HUES6 (cell line): ENCODE results near the gene COL25A1.
"Not testable (repeated sequence)": the region's sequence is repeated elsewhere in the genome, so short reads cannot be mapped to it uniquely, and the experiment has no call there.

Experiments used
- H3K27ac ChIP-seq: 2 replicates; pipeline ENCODE4 v1.7.0; 2013; ENCODE audit warnings: low read depth, mild to moderate bottlenecking, low read length, inconsistent platforms
- H3K27me3 ChIP-seq: 2 replicates; pipeline ENCODE4 v1.6.1; 2013; ENCODE audit warnings: low read length; ENCODE audit not compliant: control insufficient read depth, insufficient read depth
- H3K36me3 ChIP-seq: 2 replicates; pipeline ENCODE4 v1.6.1; 2013; ENCODE audit warnings: low read length; ENCODE audit not compliant: control insufficient read depth, insufficient read depth
- H3K4me1 ChIP-seq: 2 replicates; pipeline ENCODE4 v1.6.1; 2013; ENCODE audit warnings: low read length; ENCODE audit not compliant: control insufficient read depth, insufficient read depth
- H3K4me3 ChIP-seq: 2 replicates; pipeline ENCODE4 v1.5.1; 2013; ENCODE audit warnings: low read depth, low read length
- H3K9ac ChIP-seq: one replicate; pipeline ENCODE4 v1.6.1; 2013; ENCODE audit warnings: mild to moderate bottlenecking, low read length
- H3K9me3 ChIP-seq: 2 replicates; pipeline ENCODE4 v1.6.1; 2013; ENCODE audit warnings: low read depth, low read length; ENCODE audit not compliant: control insufficient read depth, insufficient read depth

Gene COL25A1

GRCh38 chr4:108874806-108875205 is 427.7 kb downstream of the COL25A1 start:
- H3K27me3 ChIP-seq = no peaks in the 10 kb centered on the region
- no peak overlapping the region for H3K4me3 ChIP-seq
- H3K36me3 ChIP-seq = no peaks in the 10 kb centered on the region
- H3K9ac ChIP-seq = no peak overlapping the region
- H3K27ac ChIP-seq = no peak overlapping the region
- peaks cover 34% of the 10 kb centered on the region for H3K4me1 ChIP-seq
- H3K9me3 ChIP-seq = no peaks in the 10 kb centered on the region

- H3K4me3 ChIP-seq, H3K27me3 ChIP-seq, H3K9me3 ChIP-seq, H3K9ac ChIP-seq, H3K36me3 ChIP-seq, H3K27ac ChIP-seq: not testable (repeated sequence)
- H3K4me1 ChIP-seq = peaks cover 10% of the 10 kb centered on the region
These were observed 432.5 kb downstream of the COL25A1 start for GRCh38 chr4:108869970-108870369.

GRCh38 chr4:108868606-108869227 is 433.7 kb downstream of the COL25A1 start:
- Histone ChIP-seq H3K36me3 (no peaks in the 10 kb centered on the region), H3K9ac (no peak overlapping the region), H3K9me3 (no peaks in the 10 kb centered on the region), H3K4me3 (no peak overlapping the region), H3K4me1 (no peaks in the 10 kb centered on the region), H3K27me3 (no peaks in the 10 kb centered on the region), H3K27ac (no peak overlapping the region)

GRCh38 chr4:108867476-108867875 is 435.0 kb downstream of the COL25A1 start:
- Histone ChIP-seq H3K4me1 (no peaks in the 10 kb centered on the region), H3K4me3 (no peak overlapping the region), H3K9me3 (no peaks in the 10 kb centered on the region)

GRCh38 chr4:108861334-108861733 is 441.1 kb downstream of the COL25A1 start:
- Histone ChIP-seq H3K27me3 (no peaks in the 10 kb centered on the region), H3K4me1 (no peaks in the 10 kb centered on the region), H3K4me3 (no peak overlapping the region), H3K36me3 (no peaks in the 10 kb centered on the region), H3K9me3 (no peaks in the 10 kb centered on the region), H3K27ac (no peak overlapping the region), H3K9ac (no peak overlapping the region)

More at GRCh38 chr4:108867476-108867875, 435.0 kb downstream of the COL25A1 start:
- H3K27ac ChIP-seq = no peak overlapping the region
- H3K9ac ChIP-seq = no peak overlapping the region
- H3K27me3 ChIP-seq = no peaks in the 10 kb centered on the region
- no peaks in the 10 kb centered on the region for H3K36me3 ChIP-seq

GRCh38 chr4:108854786-108855185 is 447.7 kb downstream of the COL25A1 start:
- H3K9me3 ChIP-seq = no peaks in the 10 kb centered on the region
- peaks cover 4% of the 10 kb centered on the region; the same call in 1 of the 2 replicates for H3K4me1 ChIP-seq
- no peaks in the 10 kb centered on the region for H3K36me3 ChIP-seq
- H3K27ac ChIP-seq = no peak overlapping the region
- no peak overlapping the region for H3K4me3 ChIP-seq
- no peak overlapping the region for H3K9ac ChIP-seq
- no peaks in the 10 kb centered on the region for H3K27me3 ChIP-seq

- Histone ChIP-seq H3K9ac (no peak overlapping the region), H3K36me3 (no peaks in the 10 kb centered on the region), H3K27ac (no peak overlapping the region), H3K4me3 (no peak overlapping the region), H3K27me3 (no peaks in the 10 kb centered on the region), H3K4me1 (peaks cover 6% of the 10 kb centered on the region; the same call in 1 of the 2 replicates), H3K9me3 (no peaks in the 10 kb centered on the region)
These were observed 449.8 kb downstream of the COL25A1 start for GRCh38 chr4:108852691-108853090.

- Histone ChIP-seq H3K9ac (no peak overlapping the region), H3K9me3 (no peaks in the 10 kb centered on the region), H3K36me3 (no peaks in the 10 kb centered on the region), H3K4me1 (peaks cover 6% of the 10 kb centered on the region; the same call in 1 of the 2 replicates), H3K27ac (no peak overlapping the region), H3K4me3 (no peak overlapping the region), H3K27me3 (no peaks in the 10 kb centered on the region)
These were observed 451.1 kb downstream of the COL25A1 start for GRCh38 chr4:108851366-108851765.

GRCh38 chr4:108850219-108850649 is 452.2 kb downstream of the COL25A1 start:
- H3K4me1 ChIP-seq = peaks cover 6% of the 10 kb centered on the region; the same call in 1 of the 2 replicates
- no peak overlapping the region for H3K27ac ChIP-seq
- no peak overlapping the region for H3K4me3 ChIP-seq
- H3K27me3 ChIP-seq = no peaks in the 10 kb centered on the region
- no peak overlapping the region for H3K9ac ChIP-seq
- no peaks in the 10 kb centered on the region for H3K9me3 ChIP-seq
- no peaks in the 10 kb centered on the region for H3K36me3 ChIP-seq

GRCh38 chr4:108849611-108850168 is 452.8 kb downstream of the COL25A1 start:
- Histone ChIP-seq H3K27ac (no peak overlapping the region), H3K4me3 (no peak overlapping the region), H3K4me1 (peaks cover 6% of the 10 kb centered on the region; the same call in 1 of the 2 replicates), H3K9ac (no peak overlapping the region), H3K36me3 (no peaks in the 10 kb centered on the region), H3K9me3 (no peaks in the 10 kb centered on the region), H3K27me3 (no peaks in the 10 kb centered on the region)

GRCh38 chr4:108846568-108846967 is 455.9 kb downstream of the COL25A1 start:
- H3K9me3 ChIP-seq = no peaks in the 10 kb centered on the region
- no peaks in the 10 kb centered on the region for H3K36me3 ChIP-seq
- H3K27me3 ChIP-seq = no peaks in the 10 kb centered on the region
- H3K27ac ChIP-seq = no peak overlapping the region
- H3K4me3 ChIP-seq = no peak overlapping the region
- H3K4me1 ChIP-seq = peaks cover 6% of the 10 kb centered on the region; the same call in 1 of the 2 replicates
- H3K9ac ChIP-seq = no peak overlapping the region
